VCaP (cell line): ENCODE data around the gene NPTXR.
"Not testable (repeated sequence)": the region's sequence is repeated elsewhere in the genome, so short reads cannot be mapped to it uniquely, and the experiment has no call there.

Experiments used
- H3K27ac ChIP-seq: fragments of 450-650 bp; 2 replicates; pipeline ENCODE4 v1.5.1; 2017
- CTCF ChIP-seq: fragments of 450-650 bp; conservative IDR thresholded peaks from 2 replicates; pipeline ENCODE4 v1.5.1; 2017; ENCODE audit warnings: mild to moderate bottlenecking, moderate library complexity

The NPTXR gene

GRCh38 chr22:38823076-38823475 is 20.8 kb downstream of the NPTXR start:
- no peak for TF ChIP-seq CTCF
- H3K27ac ChIP-seq, result no peak overlapping the region

GRCh38 chr22:38820020-38820419 is 23.8 kb downstream of the NPTXR start:
- H3K27ac ChIP-seq, result no peak overlapping the region
- TF ChIP-seq CTCF, result no peak

- no peak for TF ChIP-seq CTCF
- H3K27ac ChIP-seq, result no peak overlapping the region
Observed at GRCh38 chr22:38819387-38819940, 24.4 kb downstream of the NPTXR start.

GRCh38 chr22:38817196-38817595 is 26.6 kb downstream of the NPTXR start:
- H3K27ac ChIP-seq, result no peak overlapping the region
- no peak for TF ChIP-seq CTCF

GRCh38 chr22:38815842-38816241 is 28.0 kb downstream of the NPTXR start:
- no peak for TF ChIP-seq CTCF
- no peak overlapping the region for H3K27ac ChIP-seq

GRCh38 chr22:38811241-38811640 is 32.6 kb downstream of the NPTXR start:
- H3K27ac ChIP-seq, result no peak overlapping the region
- no peak for TF ChIP-seq CTCF

- not testable (repeated sequence) for H3K27ac ChIP-seq
Observed at GRCh38 chr22:38805041-38805593, 38.7 kb downstream of the NPTXR start.

- H3K27ac ChIP-seq, result no peak overlapping the region
- no peak for TF ChIP-seq CTCF
Observed at GRCh38 chr22:38802671-38803121, 41.1 kb downstream of the NPTXR start.
